Measurements from ENCODE around the gene SORBS2. TPM values are rescaled to one million over a fixed set of nuclear protein-coding genes. Genes with fewer than 3 reads are reported as not detected.

SORBS2 gene, protein sequence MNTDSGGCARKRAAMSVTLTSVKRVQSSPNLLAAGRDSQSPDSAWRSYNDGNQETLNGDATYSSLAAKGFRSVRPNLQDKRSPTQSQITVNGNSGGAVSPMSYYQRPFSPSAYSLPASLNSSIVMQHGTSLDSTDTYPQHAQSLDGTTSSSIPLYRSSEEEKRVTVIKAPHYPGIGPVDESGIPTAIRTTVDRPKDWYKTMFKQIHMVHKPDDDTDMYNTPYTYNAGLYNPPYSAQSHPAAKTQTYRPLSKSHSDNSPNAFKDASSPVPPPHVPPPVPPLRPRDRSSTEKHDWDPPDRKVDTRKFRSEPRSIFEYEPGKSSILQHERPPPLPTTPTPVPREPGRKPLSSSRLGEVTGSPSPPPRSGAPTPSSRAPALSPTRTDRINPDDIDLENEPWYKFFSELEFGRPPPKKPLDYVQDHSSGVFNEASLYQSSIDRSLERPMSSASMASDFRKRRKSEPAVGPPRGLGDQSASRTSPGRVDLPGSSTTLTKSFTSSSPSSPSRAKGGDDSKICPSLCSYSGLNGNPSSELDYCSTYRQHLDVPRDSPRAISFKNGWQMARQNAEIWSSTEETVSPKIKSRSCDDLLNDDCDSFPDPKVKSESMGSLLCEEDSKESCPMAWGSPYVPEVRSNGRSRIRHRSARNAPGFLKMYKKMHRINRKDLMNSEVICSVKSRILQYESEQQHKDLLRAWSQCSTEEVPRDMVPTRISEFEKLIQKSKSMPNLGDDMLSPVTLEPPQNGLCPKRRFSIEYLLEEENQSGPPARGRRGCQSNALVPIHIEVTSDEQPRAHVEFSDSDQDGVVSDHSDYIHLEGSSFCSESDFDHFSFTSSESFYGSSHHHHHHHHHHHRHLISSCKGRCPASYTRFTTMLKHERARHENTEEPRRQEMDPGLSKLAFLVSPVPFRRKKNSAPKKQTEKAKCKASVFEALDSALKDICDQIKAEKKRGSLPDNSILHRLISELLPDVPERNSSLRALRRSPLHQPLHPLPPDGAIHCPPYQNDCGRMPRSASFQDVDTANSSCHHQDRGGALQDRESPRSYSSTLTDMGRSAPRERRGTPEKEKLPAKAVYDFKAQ (N-terminal part only)
- 0.02 to 0.27 TPM (median 0.20 TPM) in 5 replicates for total RNA-seq (2022; extraction: Qiagen RNA extraction; ENCODE audit: low read depth)

DNA sequence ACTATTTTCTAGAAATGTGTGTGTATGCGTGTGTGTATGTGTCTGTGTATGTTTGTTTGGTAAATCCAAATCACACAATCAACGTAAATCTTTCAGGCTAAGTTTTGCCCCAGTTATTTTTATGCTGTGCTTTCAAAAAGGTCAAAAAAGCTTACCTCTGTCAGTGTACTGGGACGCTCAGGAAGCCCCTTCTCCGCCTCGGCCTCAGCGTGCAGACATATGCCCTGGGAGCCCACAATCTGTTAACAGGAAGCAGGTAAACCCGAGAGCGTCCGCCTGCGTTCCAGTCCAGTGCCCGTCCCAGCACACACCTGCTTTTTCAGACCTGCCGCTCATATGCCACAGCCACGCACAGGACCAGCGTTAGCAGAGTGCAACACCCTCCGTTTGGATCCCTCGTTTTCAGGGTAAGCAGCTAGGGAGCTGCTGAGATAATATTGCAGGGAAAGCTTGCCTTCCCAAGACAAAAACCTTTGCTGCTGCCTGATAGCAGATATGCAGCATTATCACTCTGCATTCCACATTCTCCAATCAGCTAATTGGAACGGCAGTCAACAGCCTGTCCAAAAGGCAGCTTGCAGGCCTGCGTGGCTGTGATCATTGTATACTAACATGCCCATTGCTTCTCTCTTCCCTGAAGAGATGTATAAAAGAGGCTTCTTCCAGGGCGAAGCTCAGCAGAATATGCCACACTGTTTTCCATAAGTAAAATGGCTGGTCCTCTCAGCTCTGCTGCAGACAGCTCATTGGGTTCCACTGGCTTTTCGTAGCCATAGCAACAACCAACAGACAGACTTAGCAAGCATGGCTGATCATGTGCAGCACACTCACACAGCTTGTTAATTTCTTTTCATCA is at the start of gene SORBS2:
TSS of gene SORBS2 (minus strand) at position 686 of the 856 bp plus-strand sequence. CDS start 121,623 bp downstream, outside the sequence.

Data from A549 treated with DMSO at 1 μM for 4 hours (cell line).